Endometrial microvascular endothelial cells (primary cell): Measurements from ENCODE around the gene STAB1. TPM values are rescaled to one million over a fixed set of nuclear protein-coding genes. Genes with fewer than 3 reads are reported as not detected.

Experiments
- total RNA-seq: library from RNA; depleted of rRNA; stranded (reverse); fragments of >200 nt; gene quantifications from one replicate; pipeline ENCODE4 v1.2.3, GENCODE V29; 2015; ENCODE audit errors: inconsistent ontology term

The STAB1 gene
- total RNA-seq, 1 donor from 2014 or later, result 259 TPM

Other genes starting within 250 kb of the STAB1 start
- 15.2 TPM for gene PPM1M, start 249.6 kb upstream of the STAB1 start, total RNA-seq
- gene WDR82, start 216.7 kb upstream of the STAB1 start, total RNA-seq, result 60.1 TPM
- gene GLYCTK, start 207.5 kb upstream of the STAB1 start, total RNA-seq, result 22.5 TPM
- 2.1 TPM for gene DNAH1, start 179.0 kb upstream of the STAB1 start, total RNA-seq
- 92.5 TPM for gene BAP1, start 85.3 kb upstream of the STAB1 start, total RNA-seq
- 3.6 TPM for gene PHF7, start 84.7 kb upstream of the STAB1 start, total RNA-seq
- 2.2 TPM for gene SEMA3G, start 50.2 kb upstream of the STAB1 start, total RNA-seq
- not detected for gene TNNC1, start 41.3 kb upstream of the STAB1 start, total RNA-seq
- gene NISCH, start 39.7 kb upstream of the STAB1 start, total RNA-seq, result 30.7 TPM
- gene NT5DC2, start 38.5 kb downstream of the STAB1 start, total RNA-seq, result 70.2 TPM
- gene UQCC5, start 41.3 kb downstream of the STAB1 start, total RNA-seq, result 0.84 TPM
- 50.3 TPM for gene PBRM1, start 190.6 kb downstream of the STAB1 start, total RNA-seq
- gene GNL3, start 190.7 kb downstream of the STAB1 start, total RNA-seq, result 93.8 TPM
- gene GLT8D1, start 210.5 kb downstream of the STAB1 start, total RNA-seq, result 74.8 TPM
- 115 TPM for gene SPCS1, start 210.8 kb downstream of the STAB1 start, total RNA-seq